Smooth muscle cell of the coronary artery (primary cell): ENCODE results near the gene SHQ1. TPM values are rescaled to one million over a fixed set of nuclear protein-coding genes. Genes with fewer than 3 reads are reported as not detected.

Experiments
- total RNA-seq: library from RNA; depleted of rRNA; stranded (reverse); fragments of >200 nt; gene quantifications from 2 replicates; pipeline ENCODE4 v1.2.3, GENCODE V29; 2014; ENCODE audit warnings: low replicate concordance

SHQ1 gene
- total RNA-seq, result 17.0 and 18.8 TPM in 2 replicates

GRCh38 chr3:72847751-72848702, at the start of gene SHQ1:
Gene SHQ1, minus strand, starts transcription at chr3:72848445. Its CDS starts 105 bp downstream, at chr3:72848340.

GRCh38 chr3:72887705-72888545, 39.7 kb upstream of the SHQ1 start, which contains the start of gene GXYLT2:
Gene GXYLT2, plus strand, starts transcription at chr3:72888046. Its CDS starts 188 bp downstream, at chr3:72888234.

Other genes with a start within 250 kb of the SHQ1 start
- gene GXYLT2, start 39.6 kb upstream of the SHQ1 start, total RNA-seq, result 24.9 and 49.7 TPM in 2 replicates
- gene PPP4R2, start 148.4 kb upstream of the SHQ1 start, total RNA-seq, result 36.7 and 63.7 TPM in 2 replicates
- gene EBLN2, start 213.2 kb upstream of the SHQ1 start, total RNA-seq, result 3.9 and 4.0 TPM in 2 replicates